NB4 (cell line): Measurements from ENCODE around the gene CETP.

ENCODE experiments used
- DNase-seq: peaks from one replicate; pipeline ENCODE4 v3.0.0; 2010; ENCODE audit warnings: low read depth
- H3K4me3 ChIP-seq: one replicate; pipeline ENCODE4 v1.5.1; 2011; ENCODE audit warnings: mild to moderate bottlenecking, low read depth, low read length, moderate library complexity
- MYC ChIP-seq: IDR thresholded peaks from 2 replicates; pipeline ENCODE4 v1.6.1; 2011; ENCODE audit warnings: low read depth, low read length
- POLR2A ChIP-seq: IDR thresholded peaks from 2 replicates; pipeline ENCODE4 v1.6.1; 2011; ENCODE audit warnings: mild to moderate bottlenecking; ENCODE audit not compliant: insufficient read length; ENCODE audit errors: extremely low read depth
- TF ChIP-seq, protein P1 (sequence below): IDR thresholded peaks from 2 replicates; pipeline ENCODE4 v1.6.1; 2011; ENCODE audit warnings: low read depth, low read length
- TF ChIP-seq, protein P2 (sequence below): IDR thresholded peaks from one replicate; pipeline ENCODE4 v1.5.1; 2012; ENCODE audit warnings: low read depth, low read length

Gene CETP

DNA sequence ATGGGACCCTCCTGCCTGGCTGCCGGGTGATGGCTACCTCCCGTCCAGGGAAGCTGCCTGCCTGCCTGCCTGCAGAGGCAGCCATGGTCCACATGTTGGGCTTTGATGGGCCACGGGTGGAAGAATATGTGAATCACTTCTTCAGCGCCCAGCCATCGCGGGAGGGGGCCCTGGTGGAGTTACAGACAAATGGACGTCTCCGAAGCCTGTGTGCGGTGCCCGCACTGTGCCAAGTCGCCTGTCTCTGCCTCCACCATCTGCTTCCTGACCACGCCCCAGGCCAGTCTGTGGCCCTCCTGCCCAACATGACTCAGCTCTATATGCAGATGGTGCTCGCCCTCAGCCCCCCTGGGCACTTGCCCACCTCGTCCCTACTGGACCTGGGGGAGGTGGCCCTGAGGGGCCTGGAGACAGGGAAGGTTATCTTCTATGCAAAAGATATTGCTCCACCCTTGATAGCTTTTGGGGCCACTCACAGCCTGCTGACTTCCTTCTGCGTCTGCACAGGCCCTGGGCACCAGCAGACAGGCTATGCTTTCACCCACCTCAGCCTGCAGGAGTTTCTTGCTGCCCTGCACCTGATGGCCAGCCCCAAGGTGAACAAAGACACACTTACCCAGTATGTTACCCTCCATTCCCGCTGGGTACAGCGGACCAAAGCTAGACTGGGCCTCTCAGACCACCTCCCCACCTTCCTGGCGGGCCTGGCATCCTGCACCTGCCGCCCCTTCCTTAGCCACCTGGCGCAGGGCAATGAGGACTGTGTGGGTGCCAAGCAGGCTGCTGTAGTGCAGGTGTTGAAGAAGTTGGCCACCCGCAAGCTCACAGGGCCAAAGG lies 64.4 kb downstream of the CETP start:
- TF ChIP-seq POLR2A, result no peak
- TF ChIP-seq, protein P1, sequence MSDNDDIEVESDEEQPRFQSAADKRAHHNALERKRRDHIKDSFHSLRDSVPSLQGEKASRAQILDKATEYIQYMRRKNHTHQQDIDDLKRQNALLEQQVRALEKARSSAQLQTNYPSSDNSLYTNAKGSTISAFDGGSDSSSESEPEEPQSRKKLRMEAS, result no peak
- TF ChIP-seq, protein P2, sequence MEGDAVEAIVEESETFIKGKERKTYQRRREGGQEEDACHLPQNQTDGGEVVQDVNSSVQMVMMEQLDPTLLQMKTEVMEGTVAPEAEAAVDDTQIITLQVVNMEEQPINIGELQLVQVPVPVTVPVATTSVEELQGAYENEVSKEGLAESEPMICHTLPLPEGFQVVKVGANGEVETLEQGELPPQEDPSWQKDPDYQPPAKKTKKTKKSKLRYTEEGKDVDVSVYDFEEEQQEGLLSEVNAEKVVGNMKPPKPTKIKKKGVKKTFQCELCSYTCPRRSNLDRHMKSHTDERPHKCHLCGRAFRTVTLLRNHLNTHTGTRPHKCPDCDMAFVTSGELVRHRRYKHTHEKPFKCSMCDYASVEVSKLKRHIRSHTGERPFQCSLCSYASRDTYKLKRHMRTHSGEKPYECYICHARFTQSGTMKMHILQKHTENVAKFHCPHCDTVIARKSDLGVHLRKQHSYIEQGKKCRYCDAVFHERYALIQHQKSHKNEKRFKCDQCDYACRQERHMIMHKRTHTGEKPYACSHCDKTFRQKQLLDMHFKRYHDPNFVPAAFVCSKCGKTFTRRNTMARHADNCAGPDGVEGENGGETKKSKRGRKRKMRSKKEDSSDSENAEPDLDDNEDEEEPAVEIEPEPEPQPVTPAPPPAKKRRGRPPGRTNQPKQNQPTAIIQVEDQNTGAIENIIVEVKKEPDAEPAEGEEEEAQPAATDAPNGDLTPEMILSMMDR, result no peak
- no peak for TF ChIP-seq MYC
- DNase-seq, result no peak
- H3K4me3 ChIP-seq, result no peak overlapping the region

DNA sequence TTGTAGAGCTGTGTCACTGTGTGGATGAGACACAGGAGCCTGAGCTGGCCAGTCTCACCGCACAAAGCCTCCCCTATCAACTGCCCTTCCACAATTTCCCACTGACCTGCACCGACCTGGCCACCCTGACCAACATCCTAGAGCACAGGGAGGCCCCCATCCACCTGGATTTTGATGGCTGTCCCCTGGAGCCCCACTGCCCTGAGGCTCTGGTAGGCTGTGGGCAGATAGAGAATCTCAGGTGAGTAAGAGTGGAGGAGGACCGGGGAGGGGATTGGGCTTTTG lies 65.0 kb downstream of the CETP start:
- TF ChIP-seq MYC (no peak), POLR2A (no peak)
- TF ChIP-seq, protein P2, result no peak
- TF ChIP-seq, protein P1, result no peak
- DNase-seq, result no peak
- H3K4me3 ChIP-seq, result no peak overlapping the region

DNA sequence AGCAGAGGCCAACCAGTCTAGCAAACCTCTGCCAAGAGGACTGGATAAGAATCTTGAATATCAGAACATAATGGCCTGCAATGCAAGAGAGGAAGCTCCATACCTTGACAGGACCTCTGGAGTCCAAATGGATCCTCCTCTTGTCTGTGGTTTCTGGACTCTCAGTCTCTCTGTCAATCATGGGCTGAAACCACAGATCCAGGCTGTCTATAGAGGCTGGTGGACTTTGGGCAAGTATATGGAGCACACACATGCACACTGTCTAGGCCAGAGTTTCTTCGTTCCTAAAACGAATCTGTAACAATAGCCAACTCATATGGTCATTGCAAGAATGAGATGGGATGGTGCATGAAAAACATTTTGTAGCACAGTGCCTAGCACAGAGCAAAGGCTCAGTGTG lies 65.3 kb downstream of the CETP start:
- no peak for DNase-seq
- no peak for TF ChIP-seq MYC
- H3K4me3 ChIP-seq, result no peak overlapping the region

DNA sequence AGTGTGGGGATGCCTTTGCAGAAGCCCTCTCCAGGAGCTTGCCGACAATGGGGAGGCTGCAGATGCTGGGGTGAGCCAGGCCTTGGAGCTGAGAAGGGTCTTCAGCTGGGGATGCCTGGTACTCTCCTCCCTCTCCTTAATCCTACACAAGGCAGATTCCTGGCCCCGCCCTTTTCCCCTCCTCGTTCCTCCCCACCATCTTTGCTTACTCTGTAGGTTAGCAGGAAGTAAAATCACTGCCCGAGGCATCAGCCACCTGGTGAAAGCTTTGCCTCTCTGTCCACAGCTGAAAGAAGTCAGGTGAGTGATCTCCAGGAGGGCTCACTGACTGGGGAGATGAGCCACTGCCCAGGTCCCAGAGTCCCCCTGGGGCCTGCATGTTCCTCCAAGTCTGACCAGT lies 66.3 kb downstream of the CETP start:
- TF ChIP-seq, protein P2, result no peak
- no peak for TF ChIP-seq MYC
- TF ChIP-seq POLR2A, result no peak
- TF ChIP-seq, protein P1, result no peak
- DNase-seq, result no peak
- H3K4me3 ChIP-seq, result no peak overlapping the region

DNA sequence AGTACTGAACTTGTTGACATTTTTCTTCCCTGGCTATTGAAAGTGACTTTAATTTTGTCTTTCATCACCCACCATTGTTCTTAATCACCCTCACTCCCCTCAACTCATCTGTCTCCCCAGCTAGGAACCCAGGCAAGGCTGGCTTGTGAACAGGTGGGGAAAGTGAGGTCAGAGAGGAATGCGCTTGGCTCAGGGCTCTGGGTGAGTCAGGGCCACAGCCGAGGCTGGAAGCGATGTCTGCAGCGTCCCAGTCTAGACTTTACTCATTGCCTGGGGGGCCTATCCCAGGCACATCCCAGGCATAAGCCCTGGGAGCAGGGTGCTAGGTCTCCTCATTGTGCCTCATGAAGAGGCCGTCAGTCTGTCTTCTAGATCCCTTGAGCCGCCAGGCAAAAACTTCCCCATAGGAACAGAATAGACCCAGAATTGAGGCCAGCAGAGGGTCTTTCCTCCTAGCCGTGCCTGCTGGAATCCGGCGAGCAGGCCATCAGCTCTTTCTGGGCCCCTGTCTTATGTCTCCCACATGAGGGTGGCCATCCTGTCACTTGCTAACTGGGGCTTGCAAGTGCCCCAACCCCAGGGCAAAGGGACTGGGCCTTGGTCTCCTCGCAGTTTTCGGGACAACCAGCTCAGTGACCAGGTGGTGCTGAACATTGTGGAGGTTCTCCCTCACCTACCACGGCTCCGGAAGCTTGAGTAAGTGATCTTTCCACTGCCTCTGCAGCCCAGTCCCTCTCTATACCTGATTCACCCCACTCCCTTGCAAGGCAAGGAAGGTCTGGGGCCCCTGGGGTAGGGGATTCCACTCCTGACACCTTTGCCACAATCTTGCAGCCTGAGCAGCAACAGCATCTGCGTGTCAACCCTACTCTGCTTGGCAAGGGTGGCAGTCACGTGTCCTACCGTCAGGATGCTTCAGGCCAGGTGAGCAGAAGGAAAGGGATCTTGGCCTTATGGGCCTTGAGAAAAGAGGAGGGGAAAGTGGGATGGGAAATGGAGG lies 67.7 kb downstream of the CETP start:
- DNase-seq, result no peak
- H3K4me3 ChIP-seq, result no peak overlapping the region
- TF ChIP-seq, protein P1, result no peak

DNA sequence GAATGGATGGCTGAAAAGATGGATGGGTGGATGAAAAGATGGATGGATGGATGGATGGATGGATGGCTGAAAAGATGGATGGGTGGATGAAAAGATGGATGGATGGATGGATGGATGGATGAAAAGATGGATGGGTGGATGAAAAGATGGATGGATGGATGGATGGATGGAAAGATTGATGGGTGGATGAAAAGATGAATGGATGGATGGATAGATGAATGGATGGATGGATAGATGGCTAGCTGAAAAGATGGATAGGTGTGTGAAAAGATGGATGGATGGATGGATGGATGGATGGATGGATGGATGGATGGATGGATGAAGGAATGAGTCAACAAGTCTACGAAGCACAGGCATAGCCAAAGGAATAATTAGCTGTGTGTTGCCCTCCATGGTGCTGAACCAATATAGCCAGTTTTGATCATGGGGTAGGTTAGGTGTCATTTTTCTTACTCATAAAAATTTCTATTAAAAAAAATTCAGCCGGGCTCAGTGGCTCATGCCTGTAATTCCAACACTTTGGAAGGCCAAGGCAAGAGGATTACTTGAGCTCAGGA lies 68.7 kb downstream of the CETP start:
- no peak for TF ChIP-seq MYC
- no peak for TF ChIP-seq POLR2A
- TF ChIP-seq, protein P2, result no peak
- TF ChIP-seq, protein P1, result no peak
- DNase-seq, result no peak
- H3K4me3 ChIP-seq, result no peak overlapping the region
